Progenitor cell of endocrine pancreas (in vitro differentiated cells): ENCODE results near the gene PHF13. TPM values are rescaled to one million over a fixed set of nuclear protein-coding genes. Genes with fewer than 3 reads are reported as not detected.
"Not testable (repeated sequence)": the region's sequence is repeated elsewhere in the genome, so short reads cannot be mapped to it uniquely, and the experiment has no call there.

Experiments used
- DNase-seq: peaks from one replicate; pipeline ENCODE4 v3.0.0; 2021; ENCODE audit warnings: low spot score; ENCODE audit not compliant: unreplicated experiment
- H3K27ac Mint-ChIP-seq: 2 replicates; pipeline ENCODE4 v1.8.0; 2021; ENCODE audit warnings: mild to moderate bottlenecking, moderate library complexity, mixed read lengths
- H3K27me3 Mint-ChIP-seq: 2 replicates; pipeline ENCODE4 v1.8.0; 2021; ENCODE audit warnings: mixed read lengths
- H3K36me3 Mint-ChIP-seq: 2 replicates; pipeline ENCODE4 v1.8.0; 2022; ENCODE audit warnings: mixed read lengths; ENCODE audit not compliant: insufficient read depth
- H3K4me1 Mint-ChIP-seq: 2 replicates; pipeline ENCODE4 v1.8.0; 2021; ENCODE audit warnings: low read depth, mixed read lengths
- H3K4me3 Mint-ChIP-seq: 2 replicates; pipeline ENCODE4 v1.8.0; 2021; ENCODE audit warnings: low read depth, mild to moderate bottlenecking, moderate library complexity, mixed read lengths
- H3K9me3 Mint-ChIP-seq: 2 replicates; pipeline ENCODE4 v1.8.0; 2021; ENCODE audit warnings: low read depth, mixed read lengths
- CTCF ChIP-seq: fragments of 200-600 bp; sonication (generic); IDR thresholded peaks from one replicate; pipeline ENCODE4 v1.5.0; 2021; ENCODE audit warnings: antibody characterized with exemption, mild to moderate bottlenecking; ENCODE audit not compliant: unreplicated experiment
- total RNA-seq: library from RNA; stranded (reverse); gene quantifications from 2 replicates; pipeline ENCODE4 v1.2.1, GENCODE V29; 2021

Gene PHF13
- total RNA-seq, 1 donor from 2014 or later: 29.1 TPM

GRCh38 chr1:6596886-6597776 is 16.4 kb upstream of the PHF13 start:
- Mint-ChIP-seq H3K27me3 (no peaks in the 10 kb centered on the region), H3K9me3 (no peaks in the 10 kb centered on the region), H3K4me1 (peaks cover 13% of the 10 kb centered on the region), H3K36me3 (peaks cover 8% of the 10 kb centered on the region), H3K27ac (no peak overlapping the region), H3K4me3 (no peak overlapping the region)
- no peak for TF ChIP-seq CTCF
- no peak for DNase-seq

- no peak overlapping the region for H3K27ac Mint-ChIP-seq
- H3K27me3 Mint-ChIP-seq: no peaks in the 10 kb centered on the region
- H3K4me3 Mint-ChIP-seq: no peak overlapping the region
- no peak for DNase-seq
- no peak for TF ChIP-seq CTCF
- H3K9me3 Mint-ChIP-seq: no peaks in the 10 kb centered on the region
- peaks cover 13% of the 10 kb centered on the region for H3K4me1 Mint-ChIP-seq
- H3K36me3 Mint-ChIP-seq: peaks cover 8% of the 10 kb centered on the region
These were observed 15.8 kb upstream of the PHF13 start for GRCh38 chr1:6597777-6598131.

- no peak for TF ChIP-seq CTCF
- no peak for DNase-seq
- Mint-ChIP-seq H3K4me1 (peaks cover 22% of the 10 kb centered on the region), H3K9me3 (no peaks in the 10 kb centered on the region), H3K4me3 (peak overlapping the region; percentile 26), H3K27me3 (no peaks in the 10 kb centered on the region), H3K27ac (peak overlapping the region; percentile 24), H3K36me3 (peaks cover 5% of the 10 kb centered on the region)
These were observed 14.2 kb upstream of the PHF13 start for GRCh38 chr1:6599141-6599975.

GRCh38 chr1:6599991-6600390 is 13.5 kb upstream of the PHF13 start:
- not testable (repeated sequence) for H3K27me3 Mint-ChIP-seq, H3K9me3 Mint-ChIP-seq, H3K36me3 Mint-ChIP-seq, DNase-seq
- peaks cover 23% of the 10 kb centered on the region for H3K4me1 Mint-ChIP-seq
- peak overlapping the region; percentile 87 for H3K4me3 Mint-ChIP-seq
- peak overlapping the region; percentile 96 for H3K27ac Mint-ChIP-seq

- Mint-ChIP-seq H3K9me3 (no peaks in the 10 kb centered on the region), H3K4me3 (peak overlapping the region; percentile 87), H3K4me1 (peaks cover 23% of the 10 kb centered on the region), H3K36me3 (peaks cover 5% of the 10 kb centered on the region), H3K27me3 (no peaks in the 10 kb centered on the region), H3K27ac (peak overlapping the region; percentile 96)
- no peak for DNase-seq
- TF ChIP-seq CTCF: no peak
These were observed 13.0 kb upstream of the PHF13 start for GRCh38 chr1:6600410-6601048.
